H1 (cell line): ENCODE data around the gene UBE2G2.
"Not testable (repeated sequence)": the region's sequence is repeated elsewhere in the genome, so short reads cannot be mapped to it uniquely, and the experiment has no call there.

Experiments
- JUND ChIP-seq: IDR thresholded peaks from 2 replicates; pipeline ENCODE4 v1.6.1; 2011; ENCODE audit warnings: mild to moderate bottlenecking, improper control_type of control experiment, low read length
- ZNF274 ChIP-seq: IDR thresholded peaks from 2 replicates; pipeline ENCODE4 v1.7.0; 2012; ENCODE audit warnings: low read length, borderline replicate concordance; ENCODE audit errors: extremely low read depth

DNA sequence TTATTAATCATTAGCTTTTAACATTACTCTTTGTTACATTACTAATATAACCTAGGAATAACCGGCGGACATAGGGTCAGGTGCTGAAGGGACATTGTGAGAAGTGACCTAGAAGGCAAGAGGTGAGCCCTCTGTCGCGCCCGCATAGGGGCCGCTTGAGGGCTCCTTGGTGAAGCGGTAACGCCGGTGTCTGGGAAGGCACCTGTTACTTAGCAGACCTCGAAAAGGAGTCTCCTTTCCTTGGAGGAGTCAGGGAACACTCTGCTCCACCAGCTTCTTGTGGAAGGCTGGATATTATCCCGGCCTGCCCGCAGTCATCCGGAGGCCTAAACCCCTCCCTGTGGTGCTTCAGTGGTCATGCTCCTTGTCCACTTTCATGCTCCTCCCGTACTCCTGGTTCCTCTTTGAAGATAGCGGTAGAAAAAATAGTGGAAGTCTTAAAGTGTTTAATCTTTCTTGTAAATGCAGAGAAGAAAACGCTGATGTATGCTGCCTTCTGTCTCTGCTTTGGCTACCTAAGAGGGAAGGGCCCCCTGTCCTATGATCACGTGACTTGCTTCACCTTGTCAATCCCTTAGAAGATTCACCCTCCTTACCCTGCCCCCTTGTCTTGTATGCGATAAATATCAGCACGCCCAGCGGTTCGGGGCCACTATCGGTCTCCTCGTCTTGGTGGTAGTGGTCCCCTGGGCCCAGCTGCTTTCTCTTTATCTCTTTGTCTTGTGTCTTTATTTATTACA lies 31.1 kb upstream of the UBE2G2 start:
- TF ChIP-seq JUND, ZNF274: not testable (repeated sequence)
